ENCODE measurements around the gene CRAMP1.

The CRAMP1 gene

GRCh38 chr16:1726661-1727502 lies 114.7 kb downstream of the CRAMP1 start:
- no peak overlapping the region for H3K4me3 Mint-ChIP-seq
- peaks cover 15% of the 10 kb centered on the region for H3K36me3 Mint-ChIP-seq (ENCODE audit: low read depth)
- no peaks in the 10 kb centered on the region for H3K27me3 Mint-ChIP-seq (ENCODE audit: low read depth)
- H3K4me1 Mint-ChIP-seq (ENCODE audit: low read depth) = peaks cover 12% of the 10 kb centered on the region
- H3K27ac Mint-ChIP-seq = peak overlapping the region; percentile 1
- no peaks in the 10 kb centered on the region for H3K9me3 Mint-ChIP-seq

All from T-helper 1 cell treated with Interleukin-12 subunit alpha and Interleukin-12 subunit beta and Interleukin-4 antibody, amounts not matched to agents 30 μg/mL and 1 μg/mL, for 36 hours (primary cell).